SK-N-SH treated with all-trans-retinoic acid at 6 μM for 48 hours (cell line): Measurements from ENCODE around the gene TGFBR2.

Experiments
- ARNTL ChIP-seq: fragments of 450-650 bp; formaldehyde crosslinking; IDR thresholded peaks from 2 replicates; pipeline ENCODE4 v1.5.0; 2020; ENCODE audit warnings: low read depth, mild to moderate bottlenecking, moderate library complexity, borderline replicate concordance
- CSDC2 ChIP-seq: fragments of 250-450 bp; sonication (Bioruptor Pico); IDR thresholded peaks from 2 replicates; pipeline ENCODE4 v1.5.0; 2020; ENCODE audit warnings: mild to moderate bottlenecking, moderate library complexity
- ESRRG ChIP-seq: fragments of 250-450 bp; sonication (Bioruptor Pico); IDR thresholded peaks from 2 replicates; pipeline ENCODE4 v1.6.1; 2021; ENCODE audit warnings: mild to moderate bottlenecking
- RARB ChIP-seq: fragments of 250-450 bp; sonication (Bioruptor Pico); IDR thresholded peaks from 2 replicates; pipeline ENCODE4 v1.8.0; 2021; ENCODE audit warnings: mild to moderate bottlenecking, moderate library complexity
- ZFP3 ChIP-seq: fragments of 250-450 bp; sonication (Bioruptor Pico); IDR thresholded peaks from 2 replicates; pipeline ENCODE4 v1.5.0; 2020; ENCODE audit warnings: mild to moderate bottlenecking, moderate library complexity
- ZNF70 ChIP-seq: fragments of 450-650 bp; formaldehyde crosslinking; IDR thresholded peaks from 2 replicates; pipeline ENCODE4 v1.5.0; 2020; ENCODE audit warnings: mild to moderate bottlenecking, moderate library complexity
- ZNF8 ChIP-seq: fragments of 450-650 bp; formaldehyde crosslinking; IDR thresholded peaks from 2 replicates; pipeline ENCODE4 v1.5.0; 2020; ENCODE audit warnings: mild to moderate bottlenecking, moderate library complexity
- TF ChIP-seq, protein P1 (sequence below): fragments of 250-450 bp; sonication (Bioruptor Pico); IDR thresholded peaks from 2 replicates; pipeline ENCODE4 v1.5.1; 2021; ENCODE audit warnings: mild to moderate bottlenecking, moderate library complexity
- TF ChIP-seq, protein P2 (sequence below): fragments of 250-450 bp; sonication (Bioruptor Pico); IDR thresholded peaks from 2 replicates; pipeline ENCODE4 v1.8.0; 2020; ENCODE audit warnings: mild to moderate bottlenecking, moderate library complexity, borderline replicate concordance
- TF ChIP-seq, protein P3 (sequence below): fragments of 250-450 bp; sonication (Bioruptor Pico); IDR thresholded peaks from 2 replicates; pipeline ENCODE4 v1.5.0; 2020; ENCODE audit warnings: mild to moderate bottlenecking, moderate library complexity

DNA sequence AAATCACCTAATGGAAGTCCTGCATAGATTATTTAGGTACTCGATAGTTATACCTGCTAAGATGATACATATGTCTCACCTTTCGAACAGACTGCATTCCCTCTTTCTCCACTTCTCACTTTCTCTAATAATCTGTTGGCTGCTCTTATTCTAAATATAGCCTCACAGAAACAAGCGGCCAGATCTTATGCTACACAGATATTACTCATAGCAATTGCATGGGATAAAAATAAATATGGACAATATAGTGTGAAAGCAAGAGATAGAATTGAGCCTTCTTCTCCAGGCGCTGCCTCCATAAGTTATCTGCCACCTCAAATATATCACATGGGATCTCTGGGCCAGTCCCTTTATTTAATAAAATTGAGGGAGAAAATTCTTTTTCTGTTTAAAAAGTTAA, 29.5 kb upstream of the TGFBR2 start:
- TF ChIP-seq ZNF8 (CRISPR knock-in tag) (no peak), CSDC2 (no peak), ESRRG (no peak), ZNF70 (CRISPR knock-in tag) (no peak), ARNTL (CRISPR knock-in tag) (no peak), ZFP3 (no peak), RARB (CRISPR knock-in tag) (no peak)
- TF ChIP-seq, protein P1, sequence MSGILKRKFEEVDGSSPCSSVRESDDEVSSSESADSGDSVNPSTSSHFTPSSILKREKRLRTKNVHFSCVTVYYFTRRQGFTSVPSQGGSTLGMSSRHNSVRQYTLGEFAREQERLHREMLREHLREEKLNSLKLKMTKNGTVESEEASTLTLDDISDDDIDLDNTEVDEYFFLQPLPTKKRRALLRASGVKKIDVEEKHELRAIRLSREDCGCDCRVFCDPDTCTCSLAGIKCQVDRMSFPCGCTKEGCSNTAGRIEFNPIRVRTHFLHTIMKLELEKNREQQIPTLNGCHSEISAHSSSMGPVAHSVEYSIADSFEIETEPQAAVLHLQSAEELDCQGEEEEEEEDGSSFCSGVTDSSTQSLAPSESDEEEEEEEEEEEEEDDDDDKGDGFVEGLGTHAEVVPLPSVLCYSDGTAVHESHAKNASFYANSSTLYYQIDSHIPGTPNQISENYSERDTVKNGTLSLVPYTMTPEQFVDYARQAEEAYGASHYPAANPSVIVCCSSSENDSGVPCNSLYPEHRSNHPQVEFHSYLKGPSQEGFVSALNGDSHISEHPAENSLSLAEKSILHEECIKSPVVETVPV (CRISPR knock-in tag): no peak
- TF ChIP-seq, protein P2, sequence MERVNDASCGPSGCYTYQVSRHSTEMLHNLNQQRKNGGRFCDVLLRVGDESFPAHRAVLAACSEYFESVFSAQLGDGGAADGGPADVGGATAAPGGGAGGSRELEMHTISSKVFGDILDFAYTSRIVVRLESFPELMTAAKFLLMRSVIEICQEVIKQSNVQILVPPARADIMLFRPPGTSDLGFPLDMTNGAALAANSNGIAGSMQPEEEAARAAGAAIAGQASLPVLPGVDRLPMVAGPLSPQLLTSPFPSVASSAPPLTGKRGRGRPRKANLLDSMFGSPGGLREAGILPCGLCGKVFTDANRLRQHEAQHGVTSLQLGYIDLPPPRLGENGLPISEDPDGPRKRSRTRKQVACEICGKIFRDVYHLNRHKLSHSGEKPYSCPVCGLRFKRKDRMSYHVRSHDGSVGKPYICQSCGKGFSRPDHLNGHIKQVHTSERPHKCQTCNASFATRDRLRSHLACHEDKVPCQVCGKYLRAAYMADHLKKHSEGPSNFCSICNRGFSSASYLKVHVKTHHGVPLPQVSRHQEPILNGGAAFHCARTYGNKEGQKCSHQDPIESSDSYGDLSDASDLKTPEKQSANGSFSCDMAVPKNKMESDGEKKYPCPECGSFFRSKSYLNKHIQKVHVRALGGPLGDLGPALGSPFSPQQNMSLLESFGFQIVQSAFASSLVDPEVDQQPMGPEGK: no peak
- TF ChIP-seq, protein P3, sequence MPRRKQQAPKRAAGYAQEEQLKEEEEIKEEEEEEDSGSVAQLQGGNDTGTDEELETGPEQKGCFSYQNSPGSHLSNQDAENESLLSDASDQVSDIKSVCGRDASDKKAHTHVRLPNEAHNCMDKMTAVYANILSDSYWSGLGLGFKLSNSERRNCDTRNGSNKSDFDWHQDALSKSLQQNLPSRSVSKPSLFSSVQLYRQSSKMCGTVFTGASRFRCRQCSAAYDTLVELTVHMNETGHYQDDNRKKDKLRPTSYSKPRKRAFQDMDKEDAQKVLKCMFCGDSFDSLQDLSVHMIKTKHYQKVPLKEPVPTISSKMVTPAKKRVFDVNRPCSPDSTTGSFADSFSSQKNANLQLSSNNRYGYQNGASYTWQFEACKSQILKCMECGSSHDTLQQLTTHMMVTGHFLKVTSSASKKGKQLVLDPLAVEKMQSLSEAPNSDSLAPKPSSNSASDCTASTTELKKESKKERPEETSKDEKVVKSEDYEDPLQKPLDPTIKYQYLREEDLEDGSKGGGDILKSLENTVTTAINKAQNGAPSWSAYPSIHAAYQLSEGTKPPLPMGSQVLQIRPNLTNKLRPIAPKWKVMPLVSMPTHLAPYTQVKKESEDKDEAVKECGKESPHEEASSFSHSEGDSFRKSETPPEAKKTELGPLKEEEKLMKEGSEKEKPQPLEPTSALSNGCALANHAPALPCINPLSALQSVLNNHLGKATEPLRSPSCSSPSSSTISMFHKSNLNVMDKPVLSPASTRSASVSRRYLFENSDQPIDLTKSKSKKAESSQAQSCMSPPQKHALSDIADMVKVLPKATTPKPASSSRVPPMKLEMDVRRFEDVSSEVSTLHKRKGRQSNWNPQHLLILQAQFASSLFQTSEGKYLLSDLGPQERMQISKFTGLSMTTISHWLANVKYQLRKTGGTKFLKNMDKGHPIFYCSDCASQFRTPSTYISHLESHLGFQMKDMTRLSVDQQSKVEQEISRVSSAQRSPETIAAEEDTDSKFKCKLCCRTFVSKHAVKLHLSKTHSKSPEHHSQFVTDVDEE (CRISPR knock-in tag): no peak
